GM12878 (cell line): ENCODE results near the gene IL4I1. TPM values are rescaled to one million over a fixed set of nuclear protein-coding genes. Genes with fewer than 3 reads are reported as not detected.

ENCODE experiments used
- ATAC-seq: fragments of 200-7000 bp; cut with Tn5 transposase; 3 replicates; pipeline ENCODE4 v1.9.1; 2020; ENCODE audit warnings: mild to moderate bottlenecking, moderate library complexity
- BruUV-seq: library from RNA; stranded (reverse); fragments of 400-500 nt; replicated peaks from 2 replicates; lab custom pipeline; 2021; lab: Mats Ljungman, UMichigan
- CTCF ChIA-PET: fragments of 300-600 bp; sonication (Branson Sonifier 250); formaldehyde crosslinking; extraction: SDS; loops from one replicate; lab custom pipeline; 2021; ENCODE audit warnings: inconsistent platforms; lab: Yijun Ruan, JAX
- POLR2A ChIA-PET: fragments of 350-600 bp; formaldehyde crosslinking; extraction: SDS; loops from one replicate; lab custom pipeline; 2021; ENCODE audit warnings: inconsistent platforms; lab: Charles Lee
- RAD21 ChIA-PET: fragments of 300-600 bp; sonication (Branson Sonifier 250); formaldehyde crosslinking; loops from one replicate; lab custom pipeline; 2023; ENCODE audit warnings: antibody characterized with exemption; ENCODE audit not compliant: unreplicated experiment; lab: Charles Lee
- SMC1A ChIA-PET: fragments of 300-600 bp; sonication (Branson Sonifier 250); formaldehyde crosslinking; loops from one replicate; lab custom pipeline; 2023; ENCODE audit not compliant: unreplicated experiment, uncharacterized antibody; lab: Charles Lee
- DNase-seq: peaks from one replicate; pipeline ENCODE4 v3.0.0-alpha.2; 2011; ENCODE audit warnings: low read depth, low spot score
- FAIRE-seq: peaks from 3 replicates; lab custom pipeline; 2011; peaks lifted over from hg19 to GRCh38; lab: Jason Lieb, UNC
- H2AFZ ChIP-seq: 2 replicates; pipeline ENCODE4 v1.6.0; 2011; ENCODE audit warnings: low read depth, low read length, control low read depth; ENCODE audit not compliant: control insufficient read depth
- H3K27ac ChIP-seq: 2 replicates; pipeline ENCODE4 v1.5.1; 2011; ENCODE audit warnings: control low read depth; ENCODE audit not compliant: control insufficient read depth, insufficient read depth
- H3K27me3 ChIP-seq, 2 experiments: replicated peaks in 1 of 2; 2 replicates each; pipeline versions ENCODE4 v1.6.0 to v1.6.1; 2011; ENCODE audit warnings: low read length in 1 of 2; ENCODE audit not compliant: control insufficient read depth in 2 of 2, insufficient read depth in 2 of 2
- H3K36me3 ChIP-seq, 2 experiments: 2 replicates each; pipeline ENCODE4 v1.5.1; 2011; ENCODE audit warnings: low read length in 1 of 2; ENCODE audit not compliant: control insufficient read depth in 2 of 2, insufficient read depth in 2 of 2
- H3K4me1 ChIP-seq: 2 replicates; pipeline ENCODE4 v1.6.1; 2011; ENCODE audit warnings: mild to moderate bottlenecking, low read length, moderate library complexity, mixed read lengths; ENCODE audit not compliant: control insufficient read depth, insufficient read depth
- H3K4me2 ChIP-seq: 2 replicates; pipeline ENCODE4 v1.6.0; 2011; ENCODE audit warnings: control low read depth; ENCODE audit not compliant: control insufficient read depth, insufficient read depth
- H3K4me3 ChIP-seq: fragments of 200-600 bp; sonication (generic); 2 replicates; pipeline ENCODE4 v1.5.1; 2016
- H3K79me2 ChIP-seq: 2 replicates; pipeline ENCODE4 v1.6.0; 2011; ENCODE audit warnings: low read length; ENCODE audit not compliant: control insufficient read depth, insufficient read depth
- H3K9ac ChIP-seq: 2 replicates; pipeline ENCODE4 v1.8.0; 2011; ENCODE audit warnings: low read length, control low read depth, mixed read lengths; ENCODE audit not compliant: control insufficient read depth, insufficient read depth
- H3K9me3 ChIP-seq: replicated peaks from 3 replicates; pipeline ENCODE4 v1.5.1; 2011; ENCODE audit warnings: mild to moderate bottlenecking, low read length; ENCODE audit not compliant: control insufficient read depth, insufficient read depth
- H4K20me1 ChIP-seq: 2 replicates; pipeline ENCODE4 v1.6.0; 2011; ENCODE audit not compliant: control insufficient read depth, insufficient read depth
- BCL11A ChIP-seq: IDR thresholded peaks from 2 replicates; pipeline ENCODE4 v1.6.1; 2011; ENCODE audit warnings: low read depth, low read length
- CBX3 ChIP-seq: fragments of 200-600 bp; sonication (generic); IDR thresholded peaks from 2 replicates; pipeline ENCODE4 v1.6.1; 2016; ENCODE audit warnings: low read depth, borderline replicate concordance
- EGR1 ChIP-seq, 2 experiments: IDR thresholded peaks; 1 replicate in 1 of 2; 2 replicates in 1 of 2; pipeline ENCODE4 v1.6.1; 2011 to 2012; ENCODE audit warnings: low read depth in 2 of 2, low read length in 2 of 2, borderline replicate concordance in 1 of 2, mild to moderate bottlenecking in 1 of 2, moderate library complexity in 1 of 2
- EP300 ChIP-seq, 2 experiments: fragments of 150-350 bp in 1 of 2; IDR thresholded peaks; 2 replicates each; pipeline ENCODE4 v1.6.1; 2011 to 2012; ENCODE audit warnings: low read depth in 2 of 2, low read length in 2 of 2, borderline replicate concordance in 1 of 2, improper control_type of control experiment in 1 of 2, inconsistent platforms in 1 of 2; ENCODE audit not compliant: control insufficient read depth in 1 of 2
- FOXM1 ChIP-seq: IDR thresholded peaks from 2 replicates; pipeline ENCODE4 v1.6.1; 2012; ENCODE audit warnings: low read depth, mild to moderate bottlenecking, inconsistent platforms, low read length, moderate library complexity
- MEF2A ChIP-seq: IDR thresholded peaks from 2 replicates; pipeline ENCODE4 v1.6.1; 2011; ENCODE audit warnings: low read depth, mild to moderate bottlenecking, low read length, moderate library complexity; ENCODE audit not compliant: insufficient read depth
- MYC ChIP-seq: IDR thresholded peaks from 2 replicates; pipeline ENCODE4 v1.6.1; 2011; ENCODE audit warnings: mild to moderate bottlenecking, low read length, moderate library complexity, inconsistent platforms; ENCODE audit not compliant: insufficient read depth, insufficient replicate concordance, insufficient read length, severe bottlenecking
- NFYB ChIP-seq: IDR thresholded peaks from 2 replicates; pipeline ENCODE4 v1.6.1; 2011; ENCODE audit warnings: low read depth, mild to moderate bottlenecking, low read length, improper control_type of control experiment, moderate library complexity; ENCODE audit not compliant: insufficient read depth
- POLR2AphosphoS5 ChIP-seq: IDR thresholded peaks from 2 replicates; pipeline ENCODE4 v1.6.1; 2011; ENCODE audit warnings: mild to moderate bottlenecking, low read length, inconsistent platforms
- RCOR1 ChIP-seq: conservative IDR thresholded peaks from 2 replicates; pipeline ENCODE4 v1.6.1; 2012; ENCODE audit warnings: low read depth, low read length, improper control_type of control experiment
- RUNX3 ChIP-seq: IDR thresholded peaks from 2 replicates; pipeline ENCODE4 v1.6.1; 2012; ENCODE audit warnings: low read length, inconsistent platforms
- SMARCA5 ChIP-seq: fragments of 450-650 bp; IDR thresholded peaks from 2 replicates; pipeline ENCODE4 v1.6.1; 2017; ENCODE audit warnings: mild to moderate bottlenecking
- ZBED1 ChIP-seq: IDR thresholded peaks from 2 replicates; pipeline ENCODE4 v1.6.1; 2016; ENCODE audit warnings: borderline replicate concordance
- ZSCAN29 ChIP-seq: fragments of 450-650 bp; IDR thresholded peaks from 2 replicates; pipeline ENCODE4 v1.6.1; 2017; ENCODE audit warnings: mild to moderate bottlenecking, moderate library complexity
- WGBS: methylation state at CpG from one replicate; pipeline ENCODE4 v1.1.6; 2016; ENCODE audit warnings: low lambda C conversion rate; ENCODE audit not compliant: insufficient replicate concordance, insufficient coverage; ENCODE audit errors: missing lambda C conversion rate; 5-methylcytosine and 5-hydroxymethylcytosine counted together
- in situ Hi-C: fragments of 300-500 bp; cut with MboI; formaldehyde crosslinking; loops from 9 replicates; pipeline ENCODE4 v1.14.3; 2018; ENCODE audit warnings: mixed read lengths
- intact Hi-C: fragments of 100-400 bp; cut with micrococcal nuclease; formaldehyde crosslinking; loops from one replicate; pipeline ENCODE4 v1.14.2; 2022; ENCODE audit not compliant: unreplicated experiment
- polyA plus RNA-seq, 11 experiments: library from polyadenylated mRNA; depleted of rRNA in 4 of 11; unstranded in 6 of 11; stranded (reverse) in 5 of 11; fragments of >200 nt; fragmentation: Nextera tagmentation in 4 of 11; fragmentation: Illumina TruSeq in 1 of 11; extraction: Ambion mirVana in 4 of 11; extraction: Trizol in 1 of 11; gene quantifications; 1 replicate in 1 of 11; 2 replicates in 10 of 11; pipeline versions ENCODE4 v1.2.1 to v1.2.3, GENCODE V29; 2011 to 2016; ENCODE audit warnings: inconsistent platforms in 2 of 11, missing spikeins in 2 of 11, low read depth in 1 of 11
- total RNA-seq, 4 experiments: library from RNA; depleted of rRNA in 3 of 4; stranded (reverse); fragments of >200 nt in 3 of 4; fragmentation: Illumina TruSeq in 1 of 4; extraction: Trizol in 1 of 4; gene quantifications; 2 replicates each; pipeline versions ENCODE4 v1.2.1 to v1.2.3, GENCODE V29; 2013 to 2021
- TF ChIP-seq, protein P1 (sequence below): fragments of 450-650 bp; IDR thresholded peaks from 2 replicates; pipeline ENCODE4 v1.6.1; 2017; ENCODE audit warnings: low read depth, mild to moderate bottlenecking, moderate library complexity
- TF ChIP-seq, protein P2 (sequence below): IDR thresholded peaks from 2 replicates; pipeline ENCODE4 v1.6.1; 2011; ENCODE audit warnings: mild to moderate bottlenecking, low read depth, low read length, moderate library complexity; ENCODE audit not compliant: insufficient replicate concordance
- TF ChIP-seq, protein P3 (sequence below): IDR thresholded peaks from 2 replicates; pipeline ENCODE4 v1.6.1; 2012; ENCODE audit warnings: low read depth, low read length, improper control_type of control experiment

Gene IL4I1
- total and polyA plus RNA-seq, 10 of the 15 experiments (the other 5 are each of a cell fraction or from before 2014, with no cell fraction given) = 0.62 to 83.8 (median 42.8) TPM

DNA sequence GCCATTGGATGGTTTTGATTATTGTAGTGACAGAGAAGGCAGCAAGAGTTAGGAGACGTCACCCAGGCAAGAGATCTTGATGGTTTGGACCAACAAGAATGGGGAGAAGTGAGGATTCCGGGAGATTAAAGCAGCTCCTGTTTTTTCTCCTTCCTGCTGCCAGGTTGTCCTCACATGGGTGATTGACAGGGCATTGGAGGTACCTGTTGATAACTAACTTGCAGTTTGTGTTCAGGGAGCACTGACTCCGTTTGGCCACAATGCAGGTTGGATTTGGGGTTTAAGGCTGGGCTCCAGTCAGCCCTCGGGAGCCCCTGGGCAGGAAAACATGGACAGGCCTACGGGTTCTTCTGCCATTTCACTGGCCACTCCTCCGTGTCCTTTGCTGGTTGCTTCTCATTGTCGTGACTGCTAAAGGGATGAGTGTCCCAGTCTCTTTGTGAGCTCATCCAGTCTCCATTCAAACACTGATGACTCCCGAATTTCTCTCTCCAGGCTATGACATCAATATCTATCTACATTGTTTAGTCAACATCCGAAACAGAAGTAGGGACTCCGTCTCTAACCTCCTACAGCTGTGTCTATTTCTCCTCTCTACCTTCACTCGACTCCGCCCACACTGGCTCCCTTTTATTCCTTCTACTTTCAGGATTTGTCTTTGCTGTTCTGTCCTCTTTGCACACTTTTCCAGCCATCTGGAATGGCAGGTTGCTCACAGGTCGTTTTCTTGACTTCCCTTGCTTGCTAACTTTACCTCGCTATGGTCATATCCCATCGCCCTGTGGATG, 47.1 kb downstream of the IL4I1 start:
- no peak for ATAC-seq
- SMC1A ChIA-PET = interaction anchor here (1.6 to 1.8 kb wide), 2 partner anchors 19 to 30 kb away, joined by 4 to 5 read pairs; no protein-coding TSS in a partner anchor
- peak; percentile 18 for FAIRE-seq
- DNase-seq = no peak
- TF ChIP-seq MYC (no peak), RCOR1 (no peak), NFYB (no peak), ZBED1 (no peak), BCL11A (no peak), POLR2AphosphoS5 (no peak), CBX3 (no peak), RUNX3 (no peak), MEF2A (no peak), SMARCA5 (no peak), EP300 (IDR thresholded peaks at IDR 0.05; ENCODE audit: borderline replicate concordance in 1 of 2, control insufficient read depth in 1 of 2, low read depth in 2 of 2, low read length in 2 of 2) (no peak), FOXM1 (no peak), ZSCAN29 (no peak), EGR1 (IDR thresholded peaks at IDR 0.05; ENCODE audit: borderline replicate concordance in 1 of 2, low read depth in 2 of 2, low read length in 2 of 2) (no peak)
- TF ChIP-seq, protein P1, sequence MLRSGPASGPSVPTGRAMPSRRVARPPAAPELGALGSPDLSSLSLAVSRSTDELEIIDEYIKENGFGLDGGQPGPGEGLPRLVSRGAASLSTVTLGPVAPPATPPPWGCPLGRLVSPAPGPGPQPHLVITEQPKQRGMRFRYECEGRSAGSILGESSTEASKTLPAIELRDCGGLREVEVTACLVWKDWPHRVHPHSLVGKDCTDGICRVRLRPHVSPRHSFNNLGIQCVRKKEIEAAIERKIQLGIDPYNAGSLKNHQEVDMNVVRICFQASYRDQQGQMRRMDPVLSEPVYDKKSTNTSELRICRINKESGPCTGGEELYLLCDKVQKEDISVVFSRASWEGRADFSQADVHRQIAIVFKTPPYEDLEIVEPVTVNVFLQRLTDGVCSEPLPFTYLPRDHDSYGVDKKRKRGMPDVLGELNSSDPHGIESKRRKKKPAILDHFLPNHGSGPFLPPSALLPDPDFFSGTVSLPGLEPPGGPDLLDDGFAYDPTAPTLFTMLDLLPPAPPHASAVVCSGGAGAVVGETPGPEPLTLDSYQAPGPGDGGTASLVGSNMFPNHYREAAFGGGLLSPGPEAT = no peak
- TF ChIP-seq, protein P2, sequence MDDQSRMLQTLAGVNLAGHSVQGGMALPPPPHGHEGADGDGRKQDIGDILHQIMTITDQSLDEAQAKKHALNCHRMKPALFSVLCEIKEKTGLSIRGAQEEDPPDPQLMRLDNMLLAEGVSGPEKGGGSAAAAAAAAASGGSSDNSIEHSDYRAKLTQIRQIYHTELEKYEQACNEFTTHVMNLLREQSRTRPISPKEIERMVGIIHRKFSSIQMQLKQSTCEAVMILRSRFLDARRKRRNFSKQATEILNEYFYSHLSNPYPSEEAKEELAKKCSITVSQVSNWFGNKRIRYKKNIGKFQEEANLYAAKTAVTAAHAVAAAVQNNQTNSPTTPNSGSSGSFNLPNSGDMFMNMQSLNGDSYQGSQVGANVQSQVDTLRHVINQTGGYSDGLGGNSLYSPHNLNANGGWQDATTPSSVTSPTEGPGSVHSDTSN = no peak
- TF ChIP-seq, protein P3, sequence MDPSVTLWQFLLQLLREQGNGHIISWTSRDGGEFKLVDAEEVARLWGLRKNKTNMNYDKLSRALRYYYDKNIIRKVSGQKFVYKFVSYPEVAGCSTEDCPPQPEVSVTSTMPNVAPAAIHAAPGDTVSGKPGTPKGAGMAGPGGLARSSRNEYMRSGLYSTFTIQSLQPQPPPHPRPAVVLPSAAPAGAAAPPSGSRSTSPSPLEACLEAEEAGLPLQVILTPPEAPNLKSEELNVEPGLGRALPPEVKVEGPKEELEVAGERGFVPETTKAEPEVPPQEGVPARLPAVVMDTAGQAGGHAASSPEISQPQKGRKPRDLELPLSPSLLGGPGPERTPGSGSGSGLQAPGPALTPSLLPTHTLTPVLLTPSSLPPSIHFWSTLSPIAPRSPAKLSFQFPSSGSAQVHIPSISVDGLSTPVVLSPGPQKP = no peak
- TF ChIP-seq, all 136 proteins: peak for 0
- no peak overlapping the region for H2AFZ ChIP-seq
- H4K20me1 ChIP-seq = no peaks in the 10 kb centered on the region
- intact Hi-C loops = loop anchor here (2.0 kb wide), 2 partner anchors 27 to 37 kb away; partner anchors contain the start of genes AKT1S1, FUZ and TBC1D17
- CTCF ChIA-PET = interaction anchor here (1.1 to 2.1 kb wide), 4 partner anchors 13 to 171 kb away, joined by 3 to 6 read pairs (median 4); partner anchors contain the start of gene PNKP
- H3K27ac ChIP-seq = no peak overlapping the region
- in situ Hi-C loops = no loop called here
- POLR2A ChIA-PET = interaction anchor here (0.7 to 2.7 kb wide), 10 partner anchors 17 to 209 kb away, joined by 3 to 25 read pairs (median 7); partner anchors contain the start of genes AKT1S1, FUZ, MED25 and RRAS
- H3K4me3 ChIP-seq = 0 out of 2 replicates have a peak overlapping the region, but pooled peaks have one; percentile 71
- H3K4me1 ChIP-seq = peaks cover 30% of the 10 kb centered on the region
- WGBS = 70% methylated on average over 15 of the region's 15 CpGs
- BruUV-seq = no TSS peak
- H3K9me3 ChIP-seq = peaks cover 5% of the 10 kb centered on the region; the same call in 2 of the 3 replicates
- H3K36me3 ChIP-seq = no peaks in the 10 kb centered on the region; a peak in 1 of 4 replicates
- no peak overlapping the region for H3K4me2 ChIP-seq
- no peak overlapping the region for H3K9ac ChIP-seq
- RAD21 ChIA-PET = interaction anchor here (0.9 to 1.6 kb wide), 5 partner anchors 14 to 40 kb away, joined by 3 to 9 read pairs (median 4); partner anchors contain the start of gene PNKP
- H3K79me2 ChIP-seq = peaks cover 6% of the 10 kb centered on the region
- H3K27me3 ChIP-seq = no peaks in the 10 kb centered on the region
